Liver (tissue), 9 donors: ENCODE results near the gene LAMTOR1. TPM values are rescaled to one million over a fixed set of nuclear protein-coding genes. Genes with fewer than 3 reads are reported as not detected.

Experiments
- DNase-seq: peaks from one replicate; pipeline ENCODE4 v3.0.0-alpha.2; 2017; ENCODE audit warnings: low spot score
- H3K27ac ChIP-seq, 2 donors: one replicate each; pipeline ENCODE4 v1.7.0; 2013; ENCODE audit warnings: inconsistent platforms in 2 of 2, low read length in 2 of 2, control low read depth in 1 of 2, low read depth in 1 of 2, mild to moderate bottlenecking in 1 of 2
- H3K27me3 ChIP-seq, 4 donors: one replicate each; pipeline versions ENCODE4 v1.6.1 to v1.7.0; 2013; ENCODE audit warnings: low read length in 3 of 4, inconsistent platforms in 1 of 4, mild to moderate bottlenecking in 1 of 4, moderate library complexity in 1 of 4; ENCODE audit not compliant: control insufficient read depth in 4 of 4, insufficient read depth in 4 of 4
- H3K36me3 ChIP-seq, 4 donors: one replicate each; pipeline versions ENCODE4 v1.6.1 to v1.7.0; 2013; ENCODE audit warnings: low read length in 3 of 4, mild to moderate bottlenecking in 3 of 4, low read depth in 1 of 4, moderate library complexity in 1 of 4; ENCODE audit not compliant: control insufficient read depth in 4 of 4, insufficient read depth in 3 of 4
- H3K4me1 ChIP-seq, 4 donors: one replicate each; pipeline versions ENCODE4 v1.6.1 to v1.7.0; 2013; ENCODE audit warnings: low read length in 3 of 4, mild to moderate bottlenecking in 3 of 4, moderate library complexity in 1 of 4; ENCODE audit not compliant: control insufficient read depth in 4 of 4, insufficient read depth in 4 of 4
- H3K4me3 ChIP-seq, 3 donors: one replicate each; pipeline versions ENCODE4 v1.6.1 to v1.7.0; 2013; ENCODE audit warnings: low read length in 3 of 3, control low read depth in 1 of 3, low read depth in 1 of 3, mild to moderate bottlenecking in 1 of 3
- H3K9ac ChIP-seq, 2 donors: one replicate each; pipeline ENCODE4 v1.7.0; 2013; ENCODE audit warnings: low read length in 2 of 2, mild to moderate bottlenecking in 2 of 2, moderate library complexity in 2 of 2, control low read depth in 1 of 2, low read depth in 1 of 2
- H3K9me3 ChIP-seq, 4 donors: one replicate each; pipeline versions ENCODE4 v1.6.1 to v1.7.0; 2013; ENCODE audit warnings: low read length in 3 of 4; ENCODE audit not compliant: control insufficient read depth in 4 of 4
- CTCF ChIP-seq: fragments of 150-350 bp; IDR thresholded peaks from 2 replicates; pipeline ENCODE4 v1.5.1; 2017; ENCODE audit warnings: improper control_type of control experiment, low read depth, low read length; ENCODE audit not compliant: missing input control
- EGR1 ChIP-seq, 2 donors: IDR thresholded peaks; 2 replicates each; pipeline ENCODE4 v1.6.1; 2016 to 2018; ENCODE audit warnings: antibody characterized with exemption in 2 of 2, low read depth in 2 of 2
- FOXA1 ChIP-seq: IDR thresholded peaks from 2 replicates; pipeline ENCODE4 v1.6.1; 2016; ENCODE audit warnings: antibody characterized with exemption
- FOXA2 ChIP-seq: IDR thresholded peaks from 2 replicates; pipeline ENCODE4 v1.6.1; 2016; ENCODE audit warnings: antibody characterized with exemption
- GABPA ChIP-seq, 2 donors: IDR thresholded peaks in 1 of 2; conservative IDR thresholded peaks in 1 of 2; 2 replicates each; pipeline ENCODE4 v1.6.1; 2016; ENCODE audit warnings: antibody characterized with exemption in 2 of 2, mild to moderate bottlenecking in 1 of 2, moderate library complexity in 1 of 2
- HNF4A ChIP-seq, 2 donors: conservative IDR thresholded peaks; 2 replicates each; pipeline ENCODE4 v1.6.1; 2016; ENCODE audit warnings: antibody characterized with exemption in 2 of 2, mild to moderate bottlenecking in 2 of 2
- HNF4G ChIP-seq: IDR thresholded peaks from 2 replicates; pipeline ENCODE4 v1.6.1; 2016; ENCODE audit warnings: antibody characterized with exemption
- NR2F2 ChIP-seq: IDR thresholded peaks from 2 replicates; pipeline ENCODE4 v1.6.1; 2016; ENCODE audit warnings: antibody characterized with exemption
- RAD21 ChIP-seq, 2 donors: IDR thresholded peaks; 2 replicates each; pipeline ENCODE4 v1.6.1; 2016; ENCODE audit warnings: antibody characterized with exemption in 2 of 2, mild to moderate bottlenecking in 2 of 2
- REST ChIP-seq: IDR thresholded peaks from 2 replicates; pipeline ENCODE4 v1.6.1; 2016; ENCODE audit warnings: antibody characterized with exemption, mild to moderate bottlenecking
- RXRA ChIP-seq, 2 donors: IDR thresholded peaks; 2 replicates each; pipeline ENCODE4 v1.6.1; 2017 to 2018; ENCODE audit warnings: antibody characterized with exemption in 2 of 2, mild to moderate bottlenecking in 1 of 2
- SP1 ChIP-seq: IDR thresholded peaks from 2 replicates; pipeline ENCODE4 v1.6.1; 2018; ENCODE audit warnings: antibody characterized with exemption, mild to moderate bottlenecking
- TAF1 ChIP-seq: conservative IDR thresholded peaks from 2 replicates; pipeline ENCODE4 v1.6.1; 2016; ENCODE audit warnings: antibody characterized with exemption, mild to moderate bottlenecking
- YY1 ChIP-seq: IDR thresholded peaks from 2 replicates; pipeline ENCODE4 v1.6.1; 2016; ENCODE audit warnings: antibody characterized with exemption, mild to moderate bottlenecking
- ZBTB33 ChIP-seq: IDR thresholded peaks from 2 replicates; pipeline ENCODE4 v1.6.1; 2016; ENCODE audit warnings: antibody characterized with exemption
- WGBS: extraction: QIAGEN DNeasy Blood & Tissue Kit; methylation state at CpG from one replicate; pipeline ENCODE4 v1.1.7; 2013; 5-methylcytosine and 5-hydroxymethylcytosine counted together
- polyA plus RNA-seq, 2 donors: library from polyadenylated mRNA; stranded (reverse) in 1 of 2; unstranded in 1 of 2; fragments of 200-250 nt in 1 of 2; fragments of >200 nt in 1 of 2; fragmentation: Nextera tagmentation in 1 of 2; extraction: Ambion mirVana in 1 of 2; gene quantifications; one replicate each; pipeline versions ENCODE4 v1.2.1 to v1.2.3, GENCODE V29; 2013 to 2015
- total RNA-seq, 2 donors: library from RNA; depleted of rRNA; stranded (reverse); fragments of >200 nt; gene quantifications; one replicate each; pipeline ENCODE4 v1.2.3, GENCODE V29; 2014
- TF ChIP-seq, protein P1 (sequence below): IDR thresholded peaks from 2 replicates; pipeline ENCODE4 v1.6.1; 2016; ENCODE audit warnings: antibody characterized with exemption
- donor health status: healthy.
- donor health status: healthy.
- donor health status: healthy.
- donor health status: healthy.
- donor health status: healthy.

The LAMTOR1 gene
- total and polyA plus RNA-seq, 4 donors, result 30.5 to 74.0 (median 58.6) TPM

- no peak for DNase-seq
- Histone ChIP-seq H3K4me1 (peaks cover 0 to 12% (median 8%) of the 10 kb centered on the region in 4 donors), H3K9me3 (no peaks in the 10 kb centered on the region), H3K36me3 (no peaks in the 10 kb centered on the region), H3K27ac (peak overlapping the region; percentile 98), H3K4me3 (peak overlapping the region; percentile 41 to 64 (median 49)), H3K9ac (peak overlapping the region; percentile 82 to 91), H3K27me3 (no peaks in the 10 kb centered on the region)
- WGBS, result 5% methylated on average over 10 of the region's 10 CpGs
- TF ChIP-seq GABPA (IDR thresholded peaks at IDR 0.05 in 1 of 2, conservative IDR thresholded peaks at IDR 0.05 in 1 of 2) (no peak), FOXA1 (no peak), CTCF (no peak), NR2F2 (no peak), RXRA (IDR thresholded peaks at IDR 0.05) (no peak), HNF4G (no peak), RAD21 (IDR thresholded peaks at IDR 0.05) (no peak), EGR1 (IDR thresholded peaks at IDR 0.05; ENCODE audit: low read depth in 2 of 2) (no peak), ZBTB33 (no peak), YY1 (no peak), HNF4A (conservative IDR thresholded peaks at IDR 0.05) (no peak), REST (no peak), SP1 (no peak), FOXA2 (no peak)
- TF ChIP-seq, protein P1, sequence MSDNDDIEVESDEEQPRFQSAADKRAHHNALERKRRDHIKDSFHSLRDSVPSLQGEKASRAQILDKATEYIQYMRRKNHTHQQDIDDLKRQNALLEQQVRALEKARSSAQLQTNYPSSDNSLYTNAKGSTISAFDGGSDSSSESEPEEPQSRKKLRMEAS, result no peak
Observed at GRCh38 chr11:72111300-72112142, 8.4 kb upstream of the LAMTOR1 start.

- no peaks in the 10 kb centered on the region for H3K27me3 ChIP-seq
- no peaks in the 10 kb centered on the region for H3K36me3 ChIP-seq
- no peak for DNase-seq
- TF ChIP-seq HNF4A (conservative IDR thresholded peaks at IDR 0.05) (no peak), TAF1 (no peak)
- WGBS, result 98% methylated on average over 14 of the region's 14 CpGs
- H3K27ac ChIP-seq, result no peak within 1 kb of the TSS
- H3K9ac ChIP-seq, result no peak within 1 kb of the TSS
- no peak within 1 kb of the TSS for H3K4me3 ChIP-seq
- H3K4me1 ChIP-seq, result peaks cover 5 to 26% (median 23%) of the 10 kb centered on the region in 4 donors
- no peaks in the 10 kb centered on the region for H3K9me3 ChIP-seq
Observed at GRCh38 chr11:72105888-72106287, 2.8 kb upstream of the LAMTOR1 start, which contains the start of gene TOMT. Gene TOMT, plus strand, starts transcription at chr11:72105924. Its CDS starts 28 bp downstream, at chr11:72105952.
